Kidney epithelial cell (primary cell): ENCODE data around the gene ABCC3. TPM values are rescaled to one million over a fixed set of nuclear protein-coding genes. Genes with fewer than 3 reads are reported as not detected.
"Not testable (repeated sequence)": the region's sequence is repeated elsewhere in the genome, so short reads cannot be mapped to it uniquely, and the experiment has no call there.

Experiments used
- DNase-seq: peaks from one replicate; pipeline ENCODE4 v3.0.0-alpha.2; 2010; ENCODE audit warnings: low read depth
- H3K27me3 ChIP-seq: 2 replicates; pipeline ENCODE4 v1.6.0; 2011; ENCODE audit warnings: low read length; ENCODE audit not compliant: control insufficient read depth, insufficient read depth
- H3K36me3 ChIP-seq: 2 replicates; pipeline ENCODE4 v1.5.1; 2011; ENCODE audit warnings: low read length; ENCODE audit not compliant: control insufficient read depth, insufficient read depth
- H3K4me3 ChIP-seq: 2 replicates; pipeline ENCODE4 v1.5.1; 2011; ENCODE audit warnings: low read depth, mild to moderate bottlenecking, control low read depth, low read length
- CTCF ChIP-seq: IDR thresholded peaks from 2 replicates; pipeline ENCODE4 v1.5.1; 2011; ENCODE audit warnings: mild to moderate bottlenecking, moderate library complexity, low read length, control low read depth, inconsistent platforms; ENCODE audit not compliant: insufficient read depth, poor library complexity, severe bottlenecking
- total RNA-seq: library from RNA; depleted of rRNA; stranded (reverse); fragments of >200 nt; gene quantifications from 2 replicates; pipeline ENCODE4 v1.2.3, GENCODE V29; 2015

ABCC3 gene
- total RNA-seq, 1 donor from 2014 or later, result 1.3 TPM

- Histone ChIP-seq H3K36me3 (no peaks in the 10 kb centered on the region), H3K27me3 (no peaks in the 10 kb centered on the region), H3K4me3 (no peak overlapping the region)
- TF ChIP-seq CTCF, result no peak
- no peak for DNase-seq
Measured at GRCh38 chr17:50680126-50680525, 45.4 kb downstream of the ABCC3 start.

GRCh38 chr17:50680543-50681262, 46.0 kb downstream of the ABCC3 start:
- not testable (repeated sequence) for DNase-seq, H3K4me3 ChIP-seq, H3K36me3 ChIP-seq, H3K27me3 ChIP-seq

GRCh38 chr17:50681263-50682200, 46.9 kb downstream of the ABCC3 start:
- no peaks in the 10 kb centered on the region for H3K27me3 ChIP-seq
- no peak for DNase-seq
- no peaks in the 10 kb centered on the region for H3K36me3 ChIP-seq
- TF ChIP-seq CTCF, result peak; percentile 75
- H3K4me3 ChIP-seq, result no peak overlapping the region

GRCh38 chr17:50682441-50682840, 47.8 kb downstream of the ABCC3 start:
- Histone ChIP-seq H3K4me3 (no peak overlapping the region), H3K27me3 (no peaks in the 10 kb centered on the region), H3K36me3 (no peaks in the 10 kb centered on the region)
- TF ChIP-seq CTCF, result no peak
- DNase-seq, result no peak

- TF ChIP-seq CTCF, result no peak
- Histone ChIP-seq H3K36me3 (no peaks in the 10 kb centered on the region), H3K27me3 (no peaks in the 10 kb centered on the region), H3K4me3 (no peak overlapping the region)
- DNase-seq, result no peak
Measured at GRCh38 chr17:50682938-50683337, 48.3 kb downstream of the ABCC3 start.

GRCh38 chr17:50683434-50684287, 49.0 kb downstream of the ABCC3 start:
- H3K36me3 ChIP-seq, result no peaks in the 10 kb centered on the region
- no peak for TF ChIP-seq CTCF
- DNase-seq, result no peak

More at GRCh38 chr17:50683434-50684287, 49.0 kb downstream of the ABCC3 start:
- no peaks in the 10 kb centered on the region for H3K27me3 ChIP-seq
- no peak overlapping the region for H3K4me3 ChIP-seq
